ENCODE data around the gene C16orf90.
"Not testable (repeated sequence)": the region's sequence is repeated elsewhere in the genome, so short reads cannot be mapped to it uniquely, and the experiment has no call there.

DNA sequence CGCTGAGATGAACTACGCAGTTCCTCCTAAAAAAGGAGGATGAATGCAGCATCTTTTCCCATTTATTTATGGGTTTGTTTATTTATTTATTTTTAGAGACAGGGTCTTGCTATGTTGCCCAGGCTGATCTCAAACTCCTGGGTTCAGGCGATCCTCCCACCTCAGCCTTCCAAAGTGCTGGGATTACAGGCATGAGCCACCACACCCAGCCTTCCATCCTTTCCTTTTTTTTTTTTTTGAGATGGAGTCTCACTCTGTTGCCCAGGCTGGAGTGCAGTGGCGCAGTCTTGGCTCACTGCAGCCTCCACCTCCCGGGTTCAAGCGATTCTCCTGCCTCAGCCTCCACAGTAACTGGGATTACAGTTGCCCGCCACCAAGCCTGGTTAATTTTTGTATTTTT, 20.4 kb downstream of the C16orf90 start:
- TF ChIP-seq POLR2A, CTCF (IDR thresholded peaks at IDR 0.05): not testable (repeated sequence)

Data from right lobe of liver (tissue), 4 donors.